GM21423 (cell line): ENCODE data around the gene DPH6.
A peak's percentile ranks its signal among the peaks of the same experiment; 100 is the strongest.

Source experiments
- ATAC-seq: cut with Tn5 transposase; IDR thresholded peaks from one replicate; pipeline ENCODE4 v1.9.1; 2021; ENCODE audit warnings: mild to moderate bottlenecking, moderate library complexity; ENCODE audit not compliant: unreplicated experiment

DPH6 gene

GRCh38 chr15:35487417-35487816, 58.5 kb downstream of the DPH6 start:
- no peak for ATAC-seq

- ATAC-seq: no peak
Observed at GRCh38 chr15:35486296-35486695, 59.7 kb downstream of the DPH6 start.

GRCh38 chr15:35485411-35485810, 60.6 kb downstream of the DPH6 start:
- no peak for ATAC-seq

GRCh38 chr15:35484231-35484945, 61.6 kb downstream of the DPH6 start:
- ATAC-seq: no peak

- no peak for ATAC-seq
Observed at GRCh38 chr15:35481992-35482391, 64.0 kb downstream of the DPH6 start.

GRCh38 chr15:35481064-35481463, 64.9 kb downstream of the DPH6 start:
- no peak for ATAC-seq

GRCh38 chr15:35479423-35479822, 66.5 kb downstream of the DPH6 start:
- no peak for ATAC-seq

GRCh38 chr15:35477312-35478262, 68.4 kb downstream of the DPH6 start:
- no peak for ATAC-seq

GRCh38 chr15:35471024-35471423, 74.9 kb downstream of the DPH6 start:
- no peak for ATAC-seq

GRCh38 chr15:35470441-35470840, 75.5 kb downstream of the DPH6 start:
- no peak for ATAC-seq

GRCh38 chr15:35466476-35466875, 79.5 kb downstream of the DPH6 start:
- ATAC-seq: no peak

- no peak for ATAC-seq
Observed at GRCh38 chr15:35465783-35466182, 80.2 kb downstream of the DPH6 start.

- ATAC-seq: no peak
Observed at GRCh38 chr15:35460616-35461015, 85.3 kb downstream of the DPH6 start.

- no peak for ATAC-seq
Observed at GRCh38 chr15:35458176-35458856, 87.6 kb downstream of the DPH6 start.

- no peak for ATAC-seq
Observed at GRCh38 chr15:35455201-35455600, 90.8 kb downstream of the DPH6 start.

GRCh38 chr15:35450492-35450891, 95.5 kb downstream of the DPH6 start:
- ATAC-seq: no peak

- no peak for ATAC-seq
Observed at GRCh38 chr15:35448294-35448693, 97.7 kb downstream of the DPH6 start.

GRCh38 chr15:35445891-35446290, 100.1 kb downstream of the DPH6 start:
- no peak for ATAC-seq

- ATAC-seq: peak; percentile 49
Observed at GRCh38 chr15:35444557-35445204, 101.3 kb downstream of the DPH6 start.

- no peak for ATAC-seq
Observed at GRCh38 chr15:35443376-35443775, 102.6 kb downstream of the DPH6 start.

GRCh38 chr15:35442742-35443141, 103.2 kb downstream of the DPH6 start:
- no peak for ATAC-seq
